ENCODE data around the gene MPZL1.

GRCh38 chr1:167820684-167821355 is 99.0 kb downstream of the MPZL1 start:
- TF ChIP-seq CTCF (IDR thresholded peaks at IDR 0.05): no peak
- no peak for TF ChIP-seq CHD2 (IDR thresholded peaks at IDR 0.05; ENCODE audit: low read length, partially characterized antibody)
- TF ChIP-seq ZC3H11A (IDR thresholded peaks at IDR 0.05): no peak
- no peak for TF ChIP-seq CBX8 (IDR thresholded peaks at IDR 0.05)
- TF ChIP-seq POLR2AphosphoS2 (conservative IDR thresholded peaks at IDR 0.05; ENCODE audit: low read length): no peak
- TF ChIP-seq BHLHE40 (IDR thresholded peaks at IDR 0.05; ENCODE audit: low read depth, low read length): no peak
- no peak for TF ChIP-seq MAX (IDR thresholded peaks at IDR 0.05)
- TF ChIP-seq RCOR1 (IDR thresholded peaks at IDR 0.05; ENCODE audit: low read depth, low read length): no peak
- TF ChIP-seq MAFK (IDR thresholded peaks at IDR 0.05; ENCODE audit: partially characterized antibody): no peak
- no peak for TF ChIP-seq HOXA7 (CRISPR knock-in tag; IDR thresholded peaks at IDR 0.05)
- TF ChIP-seq SMC3 (IDR thresholded peaks at IDR 0.05): no peak

Data from A549 (cell line).